DND-41 (cell line): Measurements from ENCODE around the gene UBE3C.
"Not testable (repeated sequence)": the region's sequence is repeated elsewhere in the genome, so short reads cannot be mapped to it uniquely, and the experiment has no call there.

ENCODE experiments used
- ATAC-seq: fragments of 200-7000 bp; cut with Tn5 transposase; 3 replicates; pipeline ENCODE4 v1.9.1; 2021; ENCODE audit warnings: low read depth; ENCODE audit not compliant: insufficient read depth
- DNase-seq: peaks from one replicate; pipeline ENCODE4 v3.0.0-alpha.2; 2020
- H2AFZ ChIP-seq: 2 replicates; pipeline ENCODE4 v1.6.0; 2012; ENCODE audit warnings: low read depth, low read length
- H3K27ac ChIP-seq: 2 replicates; pipeline ENCODE4 v1.5.1; 2012; ENCODE audit warnings: low read length, inconsistent platforms
- H3K27me3 ChIP-seq: fragments of 200-600 bp; sonication (generic); 2 replicates; pipeline ENCODE4 v1.6.0; 2012; ENCODE audit warnings: low read length, mild to moderate bottlenecking, inconsistent platforms; ENCODE audit not compliant: insufficient read depth, poor library complexity
- H3K36me3 ChIP-seq: 2 replicates; pipeline ENCODE4 v1.5.1; 2012; ENCODE audit warnings: low read length, inconsistent platforms; ENCODE audit not compliant: insufficient read depth
- H3K4me1 ChIP-seq: 2 replicates; pipeline ENCODE4 v1.5.1; 2012; ENCODE audit warnings: mild to moderate bottlenecking, low read length; ENCODE audit not compliant: insufficient read depth
- H3K4me2 ChIP-seq: 2 replicates; pipeline ENCODE4 v1.6.0; 2012; ENCODE audit warnings: mild to moderate bottlenecking, moderate library complexity, low read length, inconsistent platforms; ENCODE audit not compliant: insufficient read depth
- H3K4me3 ChIP-seq, 2 experiments: fragments of 200-600 bp in 1 of 2; shearing (Covaris generic) in 1 of 2; 2 replicates each; pipeline ENCODE4 v1.5.1; 2012 to 2016; ENCODE audit warnings: inconsistent platforms in 2 of 2, low read length in 2 of 2, mild to moderate bottlenecking in 2 of 2, low read depth in 1 of 2, moderate library complexity in 1 of 2
- H3K79me2 ChIP-seq: 2 replicates; pipeline ENCODE4 v1.6.0; 2012; ENCODE audit warnings: low read length, inconsistent platforms; ENCODE audit not compliant: insufficient read depth
- H3K9ac ChIP-seq: 2 replicates; pipeline ENCODE4 v1.6.0; 2012; ENCODE audit warnings: low read depth, mild to moderate bottlenecking, inconsistent platforms, low read length, moderate library complexity
- H3K9me3 ChIP-seq: 2 replicates; pipeline ENCODE4 v1.5.1; 2012; ENCODE audit warnings: low read length, moderate library complexity, mild to moderate bottlenecking, inconsistent platforms; ENCODE audit not compliant: insufficient read depth, severe bottlenecking
- H4K20me1 ChIP-seq: 2 replicates; pipeline ENCODE4 v1.6.0; 2012; ENCODE audit warnings: low read length; ENCODE audit not compliant: insufficient read depth
- EZH2 ChIP-seq: IDR thresholded peaks from 3 replicates; pipeline ENCODE4 v1.6.1; 2012; ENCODE audit warnings: borderline replicate concordance, low read depth, mild to moderate bottlenecking, moderate library complexity, low read length, inconsistent platforms; ENCODE audit not compliant: severe bottlenecking
- TF ChIP-seq, protein P1 (sequence below): IDR thresholded peaks from 2 replicates; pipeline ENCODE4 v1.5.1; 2012; ENCODE audit warnings: borderline replicate concordance, low read length, moderate library complexity, mild to moderate bottlenecking; ENCODE audit not compliant: poor library complexity, severe bottlenecking; ENCODE audit errors: extremely low read depth

Gene UBE3C

DNA sequence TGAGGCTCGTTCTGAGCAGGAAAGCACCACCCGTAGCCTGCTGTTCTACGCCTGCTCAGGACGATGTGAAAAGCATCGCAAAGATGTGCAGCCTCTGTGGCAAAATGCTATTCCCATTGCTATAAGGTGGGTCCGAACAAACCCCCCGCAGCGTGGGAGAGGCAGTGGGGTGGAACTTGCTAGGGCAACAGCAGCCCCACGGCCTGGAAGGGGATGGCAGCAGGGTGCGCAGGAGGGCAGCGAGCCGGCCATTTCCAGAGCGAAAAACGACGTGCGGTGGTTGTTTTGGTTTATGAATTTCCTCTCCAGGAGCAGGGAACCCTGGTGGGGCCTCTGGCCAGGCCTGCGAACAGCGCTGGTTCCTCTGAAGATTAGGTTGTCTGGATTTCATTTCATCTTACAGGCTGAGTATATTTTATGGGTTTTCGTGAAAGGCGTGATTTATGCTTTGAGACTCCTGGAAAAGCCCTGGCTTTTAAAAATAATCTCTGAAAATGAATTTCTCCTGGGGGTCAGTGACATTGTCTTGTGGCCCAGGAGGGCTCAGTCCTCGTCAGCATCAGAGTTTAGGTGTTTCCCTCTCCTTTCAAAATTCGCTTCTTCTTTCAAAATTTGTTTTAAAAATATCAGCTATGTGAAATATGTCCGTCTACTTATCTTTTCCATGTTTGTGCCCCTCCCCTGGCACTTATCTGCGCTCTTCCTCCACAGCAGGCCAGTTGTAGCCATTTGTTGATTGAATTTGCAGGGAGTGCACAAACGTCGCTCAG, 42.3 kb upstream of the UBE3C start:
- H3K4me1 ChIP-seq = no peaks in the 10 kb centered on the region
- no peaks in the 10 kb centered on the region for H4K20me1 ChIP-seq
- DNase-seq (no peak), ATAC-seq (no peak)
- H3K9ac ChIP-seq = no peak overlapping the region
- H3K79me2 ChIP-seq = no peaks in the 10 kb centered on the region
- H3K9me3 ChIP-seq = peaks cover 7% of the 10 kb centered on the region
- H3K27me3 ChIP-seq = peaks cover 6% of the 10 kb centered on the region
- no peak overlapping the region for H2AFZ ChIP-seq
- H3K4me2 ChIP-seq = no peak overlapping the region
- TF ChIP-seq EZH2 = no peak
- no peaks in the 10 kb centered on the region for H3K36me3 ChIP-seq
- H3K4me3 ChIP-seq = no peak overlapping the region
- no peak overlapping the region for H3K27ac ChIP-seq

DNA sequence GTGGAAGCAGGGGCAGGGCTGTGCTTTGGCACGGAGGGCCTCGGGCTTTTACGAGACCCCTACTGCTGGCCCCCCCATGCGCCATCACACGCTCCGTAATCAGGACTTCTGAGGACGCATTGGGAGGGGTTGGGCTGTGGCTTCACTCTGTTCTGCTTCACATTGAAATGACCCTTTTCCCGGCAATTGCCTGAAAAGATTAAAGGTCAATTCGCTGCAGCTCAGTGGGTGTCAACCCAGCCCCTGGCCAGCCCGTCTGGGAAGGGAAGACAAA, 41.7 kb upstream of the UBE3C start:
- ATAC-seq = no peak
- Histone ChIP-seq H3K36me3 (no peaks in the 10 kb centered on the region), H4K20me1 (no peaks in the 10 kb centered on the region), H3K79me2 (no peaks in the 10 kb centered on the region), H3K9ac (no peak overlapping the region), H3K4me3 (no peak overlapping the region), H3K4me2 (no peak overlapping the region), H3K27me3 (peaks cover 6% of the 10 kb centered on the region), H3K27ac (no peak overlapping the region), H3K4me1 (no peaks in the 10 kb centered on the region), H3K9me3 (peaks cover 7% of the 10 kb centered on the region), H2AFZ (no peak overlapping the region)
- TF ChIP-seq, protein P1, sequence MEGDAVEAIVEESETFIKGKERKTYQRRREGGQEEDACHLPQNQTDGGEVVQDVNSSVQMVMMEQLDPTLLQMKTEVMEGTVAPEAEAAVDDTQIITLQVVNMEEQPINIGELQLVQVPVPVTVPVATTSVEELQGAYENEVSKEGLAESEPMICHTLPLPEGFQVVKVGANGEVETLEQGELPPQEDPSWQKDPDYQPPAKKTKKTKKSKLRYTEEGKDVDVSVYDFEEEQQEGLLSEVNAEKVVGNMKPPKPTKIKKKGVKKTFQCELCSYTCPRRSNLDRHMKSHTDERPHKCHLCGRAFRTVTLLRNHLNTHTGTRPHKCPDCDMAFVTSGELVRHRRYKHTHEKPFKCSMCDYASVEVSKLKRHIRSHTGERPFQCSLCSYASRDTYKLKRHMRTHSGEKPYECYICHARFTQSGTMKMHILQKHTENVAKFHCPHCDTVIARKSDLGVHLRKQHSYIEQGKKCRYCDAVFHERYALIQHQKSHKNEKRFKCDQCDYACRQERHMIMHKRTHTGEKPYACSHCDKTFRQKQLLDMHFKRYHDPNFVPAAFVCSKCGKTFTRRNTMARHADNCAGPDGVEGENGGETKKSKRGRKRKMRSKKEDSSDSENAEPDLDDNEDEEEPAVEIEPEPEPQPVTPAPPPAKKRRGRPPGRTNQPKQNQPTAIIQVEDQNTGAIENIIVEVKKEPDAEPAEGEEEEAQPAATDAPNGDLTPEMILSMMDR = no peak
- TF ChIP-seq EZH2 = no peak
- DNase-seq = no peak

DNA sequence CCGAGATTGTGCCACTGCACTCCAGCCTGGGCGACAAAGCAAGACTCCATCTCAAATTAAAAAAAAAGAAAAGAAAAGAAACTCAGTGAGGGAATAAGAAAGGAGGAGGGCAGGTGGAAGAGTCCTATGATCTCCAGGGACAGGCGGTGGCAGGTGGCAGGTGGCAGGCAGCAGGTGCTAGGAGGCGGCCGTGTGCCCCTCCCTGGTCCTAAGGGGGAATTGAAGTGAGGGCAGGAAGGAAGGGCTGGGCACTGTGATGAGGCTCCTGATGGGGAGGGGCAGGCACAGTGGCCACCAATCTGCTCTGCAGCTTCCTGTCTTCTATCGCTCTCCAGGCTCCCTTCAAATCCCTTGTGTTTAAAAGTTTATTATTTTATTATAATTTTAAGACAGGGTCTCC, 41.2 kb upstream of the UBE3C start:
- no peak overlapping the region for H3K4me3 ChIP-seq
- no peak for DNase-seq
- no peak overlapping the region for H2AFZ ChIP-seq
- H3K9ac ChIP-seq = no peak overlapping the region
- peaks cover 7% of the 10 kb centered on the region for H3K9me3 ChIP-seq
- peaks cover 6% of the 10 kb centered on the region for H3K27me3 ChIP-seq
- no peak for TF ChIP-seq EZH2
- TF ChIP-seq, protein P1 = no peak
- no peaks in the 10 kb centered on the region for H3K36me3 ChIP-seq
- ATAC-seq = no peak
- H3K79me2 ChIP-seq = no peaks in the 10 kb centered on the region
- no peaks in the 10 kb centered on the region for H3K4me1 ChIP-seq
- no peak overlapping the region for H3K4me2 ChIP-seq
- H4K20me1 ChIP-seq = no peaks in the 10 kb centered on the region
- no peak overlapping the region for H3K27ac ChIP-seq

DNA sequence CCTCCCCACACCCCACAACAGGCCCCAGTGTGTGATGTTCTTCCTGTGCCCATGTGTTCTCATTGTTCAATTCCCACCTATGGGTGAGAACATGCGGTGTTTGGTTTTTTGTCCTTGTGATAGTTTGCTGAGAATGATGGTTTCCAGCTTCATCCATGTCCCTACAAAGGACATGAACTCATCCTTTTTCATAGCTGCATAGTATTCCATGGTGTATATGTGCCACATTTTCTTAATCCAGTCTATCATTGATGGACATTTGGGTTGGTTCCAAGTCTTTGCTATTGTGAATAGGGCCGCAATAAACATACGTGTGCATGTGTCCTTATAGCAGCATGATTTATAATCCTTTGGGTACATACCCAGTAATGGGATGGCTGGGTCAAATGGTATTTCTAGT, 38.7 kb upstream of the UBE3C start:
- not testable (repeated sequence) for H4K20me1 ChIP-seq, H3K27me3 ChIP-seq, H3K4me1 ChIP-seq, H3K36me3 ChIP-seq, H3K4me3 ChIP-seq, H3K79me2 ChIP-seq, H3K9ac ChIP-seq, H2AFZ ChIP-seq, ATAC-seq, H3K27ac ChIP-seq, DNase-seq, H3K9me3 ChIP-seq, H3K4me2 ChIP-seq

DNA sequence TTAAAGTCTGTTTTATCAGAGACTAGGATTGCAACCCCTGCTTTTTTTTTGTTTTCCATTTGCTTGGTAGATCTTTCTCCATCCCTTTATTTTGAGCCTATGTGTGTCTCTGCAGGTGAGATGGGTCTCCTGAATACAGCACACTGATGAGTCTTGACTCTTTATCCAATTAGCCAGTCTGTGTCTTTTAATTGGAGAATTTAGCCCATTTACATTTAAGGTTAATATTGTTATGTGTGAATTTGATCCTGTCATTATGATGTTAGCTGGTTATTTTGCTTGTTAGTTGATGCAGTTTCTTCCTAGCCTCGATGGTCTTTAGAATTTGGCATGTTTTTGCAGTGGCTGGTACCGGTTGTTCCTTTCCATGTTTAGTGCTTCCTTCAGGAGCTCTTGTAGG, 35.1 kb upstream of the UBE3C start:
- H3K27ac ChIP-seq, H3K4me1 ChIP-seq, H4K20me1 ChIP-seq, H3K79me2 ChIP-seq, H3K9me3 ChIP-seq, H3K36me3 ChIP-seq, ATAC-seq, H3K4me3 ChIP-seq, H3K9ac ChIP-seq, H3K27me3 ChIP-seq, H3K4me2 ChIP-seq, H2AFZ ChIP-seq, DNase-seq: not testable (repeated sequence)
